Natural killer cell (primary cell): ENCODE data around the gene TRHDE. TPM values are rescaled to one million over a fixed set of nuclear protein-coding genes. Genes with fewer than 3 reads are reported as not detected.

Source experiments
- ATAC-seq, 3 donors: fragments of 150-1000 bp in 2 of 3; fragments of 200-7000 bp in 1 of 3; cut with Tn5 transposase; 1 replicate in 1 of 3; 2 replicates in 2 of 3; pipeline ENCODE4 v1.10.0; 2021; ENCODE audit warnings: mild to moderate bottlenecking in 2 of 3, moderate library complexity in 2 of 3
- DNase-seq, 2 donors: peaks; one replicate each; pipeline versions ENCODE4 v3.0.0 to v3.0.0-alpha.2; 2013 to 2021; ENCODE audit warnings: mixed read lengths in 1 of 2
- H3K27ac ChIP-seq: one replicate; pipeline ENCODE4 v1.5.1; 2013; ENCODE audit warnings: mild to moderate bottlenecking, low read length
- H3K27me3 ChIP-seq: one replicate; pipeline ENCODE4 v1.6.1; 2013; ENCODE audit warnings: low read length; ENCODE audit not compliant: control insufficient read depth, insufficient read depth
- H3K36me3 ChIP-seq: one replicate; pipeline ENCODE4 v1.6.1; 2013; ENCODE audit warnings: low read length; ENCODE audit not compliant: control insufficient read depth, insufficient read depth
- H3K4me1 ChIP-seq: one replicate; pipeline ENCODE4 v1.6.1; 2013; ENCODE audit warnings: low read length; ENCODE audit not compliant: control insufficient read depth, insufficient read depth
- H3K4me3 ChIP-seq: one replicate; pipeline ENCODE4 v1.5.1; 2013; ENCODE audit warnings: low read length
- H3K9me3 ChIP-seq: one replicate; pipeline ENCODE4 v1.6.1; 2013; ENCODE audit warnings: low read length; ENCODE audit not compliant: control insufficient read depth, insufficient read depth
- H3K27ac Mint-ChIP-seq, 2 donors: one replicate each; pipeline ENCODE4 v1.8.0; 2022; ENCODE audit warnings: mild to moderate bottlenecking in 2 of 2, mixed read lengths in 2 of 2, moderate library complexity in 1 of 2
- H3K27me3 Mint-ChIP-seq, 2 donors: one replicate each; pipeline ENCODE4 v1.8.0; 2022; ENCODE audit warnings: low read depth in 2 of 2, mixed read lengths in 2 of 2
- H3K36me3 Mint-ChIP-seq: one replicate; pipeline ENCODE4 v1.8.0; 2022; ENCODE audit warnings: mixed read lengths
- H3K4me1 Mint-ChIP-seq, 2 donors: one replicate each; pipeline ENCODE4 v1.8.0; 2022; ENCODE audit warnings: mixed read lengths in 2 of 2
- H3K4me3 Mint-ChIP-seq: one replicate; pipeline ENCODE4 v1.8.0; 2022; ENCODE audit warnings: mild to moderate bottlenecking, moderate library complexity, mixed read lengths
- H3K9me3 Mint-ChIP-seq, 2 donors: one replicate each; pipeline ENCODE4 v1.8.0; 2022; ENCODE audit warnings: mixed read lengths in 2 of 2
- WGBS: methylation state at CpG from one replicate; pipeline ENCODE4 v1.1.7; 2013; ENCODE audit warnings: missing lambda C conversion rate; ENCODE audit not compliant: insufficient coverage; 5-methylcytosine and 5-hydroxymethylcytosine counted together
- intact Hi-C: fragments of 100-400 bp; cut with micrococcal nuclease; formaldehyde crosslinking; loops from one replicate; pipeline ENCODE4 v1.14.2; 2022
- total RNA-seq, 4 donors: library from RNA; stranded (reverse); fragments of 120-200 nt in 1 of 4; gene quantifications; one replicate each; pipeline versions ENCODE4 v1.2.3 to v1.2.4, GENCODE V29; 2013 to 2022
- TF ChIP-seq, protein P1 (sequence below): fragments of 200-600 bp; IDR thresholded peaks from one replicate; pipeline ENCODE4 v1.8.0; 2022; ENCODE audit warnings: antibody characterized with exemption

TRHDE gene
- total RNA-seq, 3 donors from 2014 or later (not counting 1 experiment from before 2014, with no cell fraction given), result 0.33 TPM; not detected in 2

DNA sequence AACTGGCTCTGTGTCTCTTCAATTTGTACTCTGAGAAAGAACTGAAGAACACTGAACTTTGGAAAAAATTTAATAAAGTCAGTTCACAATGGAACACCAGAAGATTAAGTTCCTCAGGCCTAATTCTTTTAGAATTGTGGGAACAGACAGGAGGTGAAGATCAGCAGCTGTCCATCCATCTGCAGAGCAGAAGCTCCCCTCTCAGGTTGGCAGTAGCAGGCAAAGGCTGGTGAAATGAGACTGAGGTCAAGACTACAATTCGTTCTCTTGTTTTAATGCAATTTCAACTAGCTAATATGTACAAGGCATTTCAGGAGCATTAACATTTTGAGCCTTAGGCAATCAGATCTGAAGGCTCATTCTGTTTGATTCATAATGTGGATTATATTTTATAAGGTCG, 10.3 kb upstream of the TRHDE start:
- Mint-ChIP-seq H3K4me3 (no peak overlapping the region), H3K27ac (no peak overlapping the region), H3K9me3 (peaks cover 0 to 2% of the 10 kb centered on the region in 2 donors), H3K36me3 (no peaks in the 10 kb centered on the region), H3K27me3 (no peaks in the 10 kb centered on the region), H3K4me1 (no peaks in the 10 kb centered on the region)
- DNase-seq, result no peak
- intact Hi-C loops, result no loop called here
- Histone ChIP-seq H3K9me3 (no peaks in the 10 kb centered on the region), H3K4me3 (no peak overlapping the region), H3K4me1 (no peaks in the 10 kb centered on the region), H3K36me3 (no peaks in the 10 kb centered on the region), H3K27ac (no peak overlapping the region), H3K27me3 (no peaks in the 10 kb centered on the region)
- TF ChIP-seq, protein P1, sequence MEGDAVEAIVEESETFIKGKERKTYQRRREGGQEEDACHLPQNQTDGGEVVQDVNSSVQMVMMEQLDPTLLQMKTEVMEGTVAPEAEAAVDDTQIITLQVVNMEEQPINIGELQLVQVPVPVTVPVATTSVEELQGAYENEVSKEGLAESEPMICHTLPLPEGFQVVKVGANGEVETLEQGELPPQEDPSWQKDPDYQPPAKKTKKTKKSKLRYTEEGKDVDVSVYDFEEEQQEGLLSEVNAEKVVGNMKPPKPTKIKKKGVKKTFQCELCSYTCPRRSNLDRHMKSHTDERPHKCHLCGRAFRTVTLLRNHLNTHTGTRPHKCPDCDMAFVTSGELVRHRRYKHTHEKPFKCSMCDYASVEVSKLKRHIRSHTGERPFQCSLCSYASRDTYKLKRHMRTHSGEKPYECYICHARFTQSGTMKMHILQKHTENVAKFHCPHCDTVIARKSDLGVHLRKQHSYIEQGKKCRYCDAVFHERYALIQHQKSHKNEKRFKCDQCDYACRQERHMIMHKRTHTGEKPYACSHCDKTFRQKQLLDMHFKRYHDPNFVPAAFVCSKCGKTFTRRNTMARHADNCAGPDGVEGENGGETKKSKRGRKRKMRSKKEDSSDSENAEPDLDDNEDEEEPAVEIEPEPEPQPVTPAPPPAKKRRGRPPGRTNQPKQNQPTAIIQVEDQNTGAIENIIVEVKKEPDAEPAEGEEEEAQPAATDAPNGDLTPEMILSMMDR, result no peak
- no peak for ATAC-seq
- WGBS, result 75% methylated on average over 1 of the region's 2 CpGs

DNA sequence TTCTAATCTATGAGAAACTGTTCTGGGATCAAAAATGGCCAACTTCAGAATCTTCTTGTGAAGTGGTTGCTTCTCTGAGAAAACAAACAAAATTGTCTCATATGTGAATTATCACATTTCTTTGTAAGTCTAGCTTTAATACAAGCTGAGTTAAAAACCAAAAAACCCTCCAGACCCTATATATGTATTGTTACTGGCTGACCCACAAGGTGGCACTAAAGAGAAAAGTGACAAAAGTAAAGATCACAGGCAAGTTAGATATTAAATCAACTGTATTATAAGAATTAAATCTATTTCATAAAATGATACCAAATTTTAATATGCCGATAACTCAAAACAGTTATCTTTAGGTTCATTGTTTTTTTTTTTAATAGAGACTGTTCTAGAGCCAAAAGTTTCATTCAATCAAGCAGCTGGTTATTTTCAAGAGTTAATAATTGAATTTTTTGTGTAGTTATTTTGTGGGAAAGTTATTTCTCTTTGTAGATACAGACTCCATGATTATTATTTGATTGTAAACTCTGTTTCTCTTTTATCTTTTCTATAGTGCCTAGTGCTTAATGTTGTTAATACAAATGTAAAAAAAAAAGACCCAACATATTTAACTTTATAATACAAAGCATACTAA, 7.5 kb upstream of the TRHDE start:
- Mint-ChIP-seq H3K27me3 (peaks cover 0 to 1% of the 10 kb centered on the region in 2 donors), H3K4me1 (no peaks in the 10 kb centered on the region), H3K9me3 (peaks cover 0 to 2% of the 10 kb centered on the region in 2 donors), H3K4me3 (no peak overlapping the region), H3K27ac (no peak overlapping the region), H3K36me3 (no peaks in the 10 kb centered on the region)
- intact Hi-C loops, result no loop called here
- ATAC-seq, result no peak
- Histone ChIP-seq H3K9me3 (no peaks in the 10 kb centered on the region), H3K36me3 (no peaks in the 10 kb centered on the region), H3K27me3 (no peaks in the 10 kb centered on the region), H3K27ac (no peak overlapping the region), H3K4me1 (no peaks in the 10 kb centered on the region), H3K4me3 (no peak overlapping the region)
- no CpG with 5 or more reads among the region's 1 CpG for WGBS
- no peak for DNase-seq
- TF ChIP-seq, protein P1, result no peak

DNA sequence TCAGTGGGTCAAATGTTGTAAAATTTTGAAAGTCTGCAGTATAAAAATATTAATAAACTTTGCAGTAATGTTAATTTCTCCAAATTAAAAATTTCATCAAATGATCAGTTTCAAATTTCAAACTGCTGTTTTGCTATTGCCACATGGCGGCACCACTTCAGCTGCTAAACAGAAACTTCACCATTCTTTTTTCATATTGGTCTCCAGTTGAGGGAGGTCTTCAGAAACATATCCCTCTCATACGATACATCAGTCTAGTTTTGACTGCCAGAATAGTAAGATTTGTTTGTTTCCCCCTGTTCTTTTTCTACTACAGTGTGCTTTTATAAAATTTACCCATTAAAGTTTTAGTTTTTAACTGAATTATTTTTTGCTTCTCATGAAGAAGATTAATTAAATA, 4.2 kb upstream of the TRHDE start:
- H3K36me3 Mint-ChIP-seq, result no peaks in the 10 kb centered on the region
- ATAC-seq (no peak), DNase-seq (no peak)
- no peak overlapping the region for H3K4me3 Mint-ChIP-seq
- TF ChIP-seq, protein P1, result no peak
- H3K27ac ChIP-seq, result no peak overlapping the region
- H3K9me3 Mint-ChIP-seq, result no peaks in the 10 kb centered on the region
- no peak overlapping the region for H3K27ac Mint-ChIP-seq
- peaks cover 14 to 25% of the 10 kb centered on the region in 2 donors for H3K27me3 Mint-ChIP-seq
- H3K9me3 ChIP-seq, result no peaks in the 10 kb centered on the region
- intact Hi-C loops, result no loop called here
- H3K27me3 ChIP-seq, result peaks cover 11% of the 10 kb centered on the region
- H3K36me3 ChIP-seq, result no peaks in the 10 kb centered on the region
- H3K4me1 ChIP-seq, result peaks cover 6% of the 10 kb centered on the region
- no peaks in the 10 kb centered on the region for H3K4me1 Mint-ChIP-seq
- WGBS, result 64% methylated on average over 1 of the region's 2 CpGs
- no peak overlapping the region for H3K4me3 ChIP-seq

DNA sequence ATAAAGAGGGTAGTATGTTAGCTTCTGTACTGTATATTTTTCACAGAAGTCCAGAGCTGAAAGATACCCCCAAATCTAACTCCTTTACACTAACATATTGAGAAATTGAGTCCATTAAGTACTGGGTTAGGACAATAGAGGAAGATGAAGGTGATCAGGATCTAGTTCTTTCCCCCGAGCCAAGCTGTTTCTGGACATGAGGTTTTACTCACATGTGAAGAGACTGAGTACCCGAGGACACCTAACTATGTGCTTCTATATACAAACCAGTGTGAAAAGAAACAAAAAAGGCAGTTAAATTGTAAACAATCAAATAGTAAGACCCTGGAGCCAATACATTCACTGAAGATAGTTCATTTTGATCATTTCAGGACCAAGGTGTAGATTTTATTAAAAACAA, 3.8 kb upstream of the TRHDE start:
- H3K27me3 ChIP-seq, result peaks cover 13% of the 10 kb centered on the region
- no peak overlapping the region for H3K27ac ChIP-seq
- DNase-seq (no peak), ATAC-seq (no peak)
- 85% methylated on average over 2 of the region's 2 CpGs for WGBS
- H3K9me3 ChIP-seq, result no peaks in the 10 kb centered on the region
- H3K4me1 Mint-ChIP-seq, result no peaks in the 10 kb centered on the region
- peaks cover 6% of the 10 kb centered on the region for H3K4me1 ChIP-seq
- no peak overlapping the region for H3K4me3 ChIP-seq
- intact Hi-C loops, result no loop called here
- no peaks in the 10 kb centered on the region for H3K36me3 Mint-ChIP-seq
- TF ChIP-seq, protein P1, result no peak
- no peak overlapping the region for H3K4me3 Mint-ChIP-seq
- no peaks in the 10 kb centered on the region for H3K9me3 Mint-ChIP-seq
- H3K27ac Mint-ChIP-seq, result no peak overlapping the region
- H3K27me3 Mint-ChIP-seq, result peaks cover 14 to 25% of the 10 kb centered on the region in 2 donors
- no peaks in the 10 kb centered on the region for H3K36me3 ChIP-seq
